GF-D8 (cell line): ENCODE data around the gene DNAJA2.
"Not testable (repeated sequence)": the region's sequence is repeated elsewhere in the genome, so short reads cannot be mapped to it uniquely, and the experiment has no call there.

Source experiments
- DNase-seq: peaks from one replicate; lab custom pipeline; 2025; lab: John Stamatoyannopoulos, UW

Gene DNAJA2

GRCh38 chr16:46973207-46973995 lies at the start of gene DNAJA2:
Gene DNAJA2, minus strand, starts transcription at chr16:46973674. Its CDS starts 102 bp downstream, at chr16:46973572.
- DNase-seq: peak; percentile 73

GRCh38 chr16:47019568-47019967 lies 46.1 kb upstream of the DNAJA2 start:
- DNase-seq: no peak

- no peak for DNase-seq
These were observed 44.9 kb upstream of the DNAJA2 start for GRCh38 chr16:47018223-47018891.

DNA sequence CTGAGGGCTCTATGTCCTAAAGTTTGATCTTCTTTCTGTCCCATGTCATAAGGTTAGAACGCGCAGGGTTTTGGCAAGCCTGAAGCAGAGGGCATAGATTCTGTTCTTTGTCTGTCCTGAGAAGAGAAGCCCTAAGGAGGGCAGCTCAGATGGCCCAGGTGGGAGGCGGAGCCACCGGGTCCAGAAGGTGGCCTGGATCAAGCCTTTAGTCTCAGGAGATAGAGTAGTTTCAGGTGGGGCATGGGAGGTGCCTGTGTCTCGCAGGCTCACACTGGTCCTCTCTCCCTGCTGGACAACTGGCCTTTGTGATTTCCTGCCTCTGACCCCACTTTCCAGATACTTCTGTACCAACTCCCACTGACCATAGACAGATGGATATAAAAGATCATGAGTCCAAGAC lies 44.2 kb upstream of the DNAJA2 start:
- DNase-seq: no peak

DNA sequence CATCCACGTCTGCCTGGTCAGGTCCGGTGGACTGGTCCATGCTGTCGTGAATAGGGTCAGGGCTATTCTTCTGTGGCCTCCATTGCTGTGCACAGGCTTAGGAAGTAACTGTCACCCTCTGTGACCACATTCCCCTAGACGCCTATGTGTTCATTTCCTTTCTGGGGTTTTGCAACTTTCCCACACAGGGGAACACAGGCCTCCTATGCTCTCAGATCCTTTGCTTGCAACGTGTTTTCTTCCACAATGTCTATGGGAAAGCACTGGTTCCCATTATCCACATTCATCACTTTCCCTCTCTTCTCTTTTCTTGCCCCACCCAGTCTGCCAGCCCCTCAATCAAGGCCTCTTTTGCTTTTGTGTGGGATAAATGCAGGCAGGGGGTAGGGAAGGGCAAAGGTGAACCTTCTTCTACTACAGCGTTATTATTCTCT lies 43.2 kb upstream of the DNAJA2 start:
- DNase-seq: peak; percentile 86

GRCh38 chr16:47013910-47014309 lies 40.4 kb upstream of the DNAJA2 start:
- no peak for DNase-seq

GRCh38 chr16:47013172-47013571 lies 39.7 kb upstream of the DNAJA2 start:
- DNase-seq: no peak

DNA sequence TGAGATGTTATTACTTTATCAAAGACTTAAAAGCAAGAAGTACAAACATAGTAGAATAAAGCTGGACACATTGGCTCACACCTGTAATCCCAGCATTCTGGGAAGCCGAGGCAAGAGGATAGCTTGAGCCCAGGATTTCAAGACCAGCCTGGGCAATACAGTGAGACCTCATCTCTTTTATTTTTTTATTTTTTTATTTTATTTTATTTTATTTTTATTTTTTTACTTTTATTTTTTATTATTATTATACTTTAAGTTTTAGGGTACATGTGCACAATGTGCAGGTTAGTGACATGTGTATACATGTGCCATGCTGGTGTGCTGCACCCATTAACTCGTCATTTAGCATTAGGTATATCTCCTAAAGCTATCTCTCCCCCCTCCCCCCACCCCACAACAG lies 37.3 kb upstream of the DNAJA2 start:
- not testable (repeated sequence) for DNase-seq

GRCh38 chr16:47008612-47009011 lies 35.1 kb upstream of the DNAJA2 start:
- DNase-seq: no peak

GRCh38 chr16:47008174-47008573 lies 34.7 kb upstream of the DNAJA2 start:
- DNase-seq: no peak

- DNase-seq: no peak
These were observed 31.2 kb upstream of the DNAJA2 start for GRCh38 chr16:47004652-47005051.

DNA sequence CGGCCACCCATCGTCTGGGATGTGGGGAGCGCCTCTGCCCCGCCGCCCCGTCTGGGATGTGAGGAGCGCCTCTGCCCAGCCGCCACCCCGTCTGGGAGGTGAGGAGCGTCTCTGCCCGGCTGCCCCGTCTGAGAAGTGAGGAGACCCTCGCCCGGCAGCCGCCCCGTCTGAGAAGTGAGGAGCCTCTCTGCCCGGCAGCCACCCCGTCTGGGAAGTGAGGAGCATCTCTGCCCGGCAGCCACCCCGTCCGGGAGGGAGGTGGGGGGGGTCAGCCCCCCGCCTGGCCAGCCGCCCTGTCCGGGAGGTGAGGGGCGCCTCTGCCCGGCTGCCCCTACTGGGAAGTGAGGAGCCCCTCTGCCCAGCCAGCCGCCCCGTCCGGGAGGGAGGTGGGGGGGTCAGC lies 26.6 kb upstream of the DNAJA2 start:
- not testable (repeated sequence) for DNase-seq

GRCh38 chr16:46997844-46998243 lies 24.4 kb upstream of the DNAJA2 start:
- DNase-seq: no peak

DNA sequence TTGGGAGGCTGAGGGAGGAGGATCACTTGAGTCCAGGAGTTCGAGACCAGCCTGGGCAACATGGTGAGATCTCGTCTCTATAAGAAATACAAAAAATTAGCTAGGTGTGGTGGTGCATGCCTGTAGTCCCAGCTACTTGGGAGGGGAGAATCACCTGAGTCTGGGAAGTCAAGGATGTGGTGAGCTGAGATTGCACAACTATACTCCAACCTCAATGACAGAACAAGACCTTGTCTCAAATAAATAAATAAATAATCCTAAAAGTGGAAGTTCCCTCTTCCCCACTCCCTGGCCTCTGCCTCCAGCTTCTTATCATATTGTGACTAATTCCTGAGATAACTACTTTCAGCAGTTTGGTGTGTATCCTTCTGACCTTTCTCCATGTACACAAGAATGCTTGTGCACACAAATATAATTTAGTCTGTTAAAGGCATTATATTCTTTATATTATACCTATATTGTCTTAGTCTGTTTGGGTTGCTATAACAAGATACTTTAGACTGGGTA lies 23.5 kb upstream of the DNAJA2 start:
- no peak for DNase-seq

DNA sequence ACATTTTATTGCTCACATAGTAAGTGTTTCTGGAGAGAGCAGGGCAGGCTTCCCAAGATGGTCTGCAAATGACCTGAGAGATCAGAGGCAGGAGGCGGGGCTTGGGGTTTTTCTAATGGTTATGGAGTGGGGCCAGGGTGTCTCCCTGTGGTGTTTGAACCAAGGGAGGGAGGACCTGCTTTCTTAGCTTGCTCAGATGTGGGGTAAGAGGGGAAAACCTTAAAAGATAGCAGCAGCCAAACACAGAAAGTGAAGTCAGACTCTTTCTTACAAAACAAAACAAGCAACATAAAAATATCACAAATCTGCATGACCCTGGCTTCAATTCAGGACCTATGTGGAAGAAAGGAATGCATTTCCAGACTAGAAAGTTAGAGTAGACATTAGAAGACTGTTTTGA lies 22.9 kb upstream of the DNAJA2 start:
- DNase-seq: no peak

- DNase-seq: no peak
These were observed 18.5 kb upstream of the DNAJA2 start for GRCh38 chr16:46991729-46992704.

- no peak for DNase-seq
These were observed 13.4 kb upstream of the DNAJA2 start for GRCh38 chr16:46986896-46987295.

DNA sequence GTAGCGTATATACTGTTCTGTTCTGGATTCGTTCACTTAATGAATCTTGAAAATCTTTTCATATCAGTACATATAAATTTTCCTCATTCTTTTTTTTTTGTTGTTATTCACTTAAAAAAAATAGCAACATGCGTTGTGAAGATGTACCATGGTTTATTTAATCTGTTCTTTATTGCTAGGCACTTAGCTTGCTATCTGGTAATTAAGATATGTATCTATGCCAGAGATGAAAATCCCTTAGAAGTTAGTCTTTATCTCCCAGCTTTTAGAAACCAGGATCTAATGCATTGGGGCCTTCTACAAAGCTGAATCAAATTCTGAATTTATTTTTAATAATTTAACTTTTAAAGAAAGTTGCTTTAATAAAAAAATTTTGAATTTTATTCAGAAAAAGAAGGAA lies 13.0 kb upstream of the DNAJA2 start:
- no peak for DNase-seq

- DNase-seq: no peak
These were observed 8.9 kb upstream of the DNAJA2 start for GRCh38 chr16:46982335-46982734.

- no peak for DNase-seq
These were observed 7.5 kb upstream of the DNAJA2 start for GRCh38 chr16:46980926-46981325.

DNA sequence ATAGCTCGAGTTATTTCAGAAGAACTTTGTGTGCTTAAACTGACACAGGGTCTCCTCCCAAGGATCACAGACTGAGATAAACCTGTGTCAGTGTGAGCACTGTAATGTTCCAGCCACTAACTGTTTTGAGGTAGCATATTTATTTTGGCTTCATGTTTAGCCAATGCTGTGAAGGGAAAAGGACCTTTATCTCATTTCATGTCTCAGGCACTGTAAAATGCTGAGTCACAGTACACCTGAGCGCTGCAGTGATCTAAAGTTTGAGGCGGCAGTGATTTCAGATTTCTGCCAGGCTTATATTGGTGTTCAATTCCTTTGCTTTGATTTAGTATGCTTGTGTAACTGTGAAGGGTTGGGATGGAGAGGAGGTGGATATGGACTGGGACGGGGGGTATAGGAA lies 3.1 kb upstream of the DNAJA2 start:
- no peak for DNase-seq

- no peak for DNase-seq
These were observed 2.5 kb upstream of the DNAJA2 start for GRCh38 chr16:46975908-46976470.
